ENCODE data around the gene CEBPZOS.

- TF ChIP-seq FOXA1 (IDR thresholded peaks at IDR 0.05) (no peak), SP1 (IDR thresholded peaks at IDR 0.05) (no peak), ZNF384 (IDR thresholded peaks at IDR 0.05) (no peak), ELF4 (IDR thresholded peaks at IDR 0.05) (no peak), SUZ12 (IDR thresholded peaks at IDR 0.05) (no peak), BHLHE40 (IDR thresholded peaks at IDR 0.05; ENCODE audit: borderline replicate concordance) (no peak), ARNT (IDR thresholded peaks at IDR 0.05) (no peak), HDGF (IDR thresholded peaks at IDR 0.05; ENCODE audit: borderline replicate concordance) (no peak), TARDBP (IDR thresholded peaks at IDR 0.05) (no peak), FOXM1 (IDR thresholded peaks at IDR 0.05; ENCODE audit: borderline replicate concordance) (no peak), CTBP1 (IDR thresholded peaks at IDR 0.05; ENCODE audit: borderline replicate concordance) (no peak), FOXK2 (IDR thresholded peaks at IDR 0.05) (no peak)
- TF ChIP-seq, protein P1, sequence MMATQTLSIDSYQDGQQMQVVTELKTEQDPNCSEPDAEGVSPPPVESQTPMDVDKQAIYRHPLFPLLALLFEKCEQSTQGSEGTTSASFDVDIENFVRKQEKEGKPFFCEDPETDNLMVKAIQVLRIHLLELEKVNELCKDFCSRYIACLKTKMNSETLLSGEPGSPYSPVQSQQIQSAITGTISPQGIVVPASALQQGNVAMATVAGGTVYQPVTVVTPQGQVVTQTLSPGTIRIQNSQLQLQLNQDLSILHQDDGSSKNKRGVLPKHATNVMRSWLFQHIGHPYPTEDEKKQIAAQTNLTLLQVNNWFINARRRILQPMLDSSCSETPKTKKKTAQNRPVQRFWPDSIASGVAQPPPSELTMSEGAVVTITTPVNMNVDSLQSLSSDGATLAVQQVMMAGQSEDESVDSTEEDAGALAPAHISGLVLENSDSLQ (IDR thresholded peaks at IDR 0.05): no peak
Measured at GRCh38 chr2:37171624-37171950, 24.7 kb upstream of the CEBPZOS start.

Data from HEK293T (cell line).